RCC 7860 (cell line): ENCODE measurements around the gene NEK6.

Experiments used
- DNase-seq: peaks from one replicate; pipeline ENCODE4 v3.0.0-alpha.2; 2015; ENCODE audit warnings: low spot score
- FAIRE-seq: peaks from 2 replicates; lab custom pipeline; 2012; peaks lifted over from hg19 to GRCh38; lab: Jason Lieb, UNC

The NEK6 gene

DNA sequence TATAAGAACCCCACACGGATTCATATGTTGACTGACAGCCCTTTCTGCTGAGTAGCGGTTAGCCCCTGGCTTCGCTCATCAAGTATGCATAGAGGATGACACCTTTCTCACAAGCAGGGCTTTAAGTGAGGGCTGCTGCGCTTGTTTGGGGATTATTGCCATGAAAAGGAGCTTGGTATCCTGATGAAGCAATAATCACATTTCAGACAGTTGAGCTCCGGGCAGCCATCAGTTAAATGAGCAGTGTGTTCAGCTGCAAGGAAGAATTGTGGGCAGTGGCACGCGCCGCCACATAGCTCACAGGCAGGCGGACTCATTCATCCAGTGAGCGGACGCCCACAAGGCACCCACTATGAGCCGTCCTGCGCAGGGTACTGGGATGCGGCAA, 77.6 kb downstream of the NEK6 start:
- no peak for DNase-seq

GRCh38 chr9:124337562-124337961, 79.8 kb downstream of the NEK6 start:
- DNase-seq (no peak), FAIRE-seq (no peak)

More for the DNA sequence above, 77.6 kb downstream of the NEK6 start:
- FAIRE-seq, result no peak

DNA sequence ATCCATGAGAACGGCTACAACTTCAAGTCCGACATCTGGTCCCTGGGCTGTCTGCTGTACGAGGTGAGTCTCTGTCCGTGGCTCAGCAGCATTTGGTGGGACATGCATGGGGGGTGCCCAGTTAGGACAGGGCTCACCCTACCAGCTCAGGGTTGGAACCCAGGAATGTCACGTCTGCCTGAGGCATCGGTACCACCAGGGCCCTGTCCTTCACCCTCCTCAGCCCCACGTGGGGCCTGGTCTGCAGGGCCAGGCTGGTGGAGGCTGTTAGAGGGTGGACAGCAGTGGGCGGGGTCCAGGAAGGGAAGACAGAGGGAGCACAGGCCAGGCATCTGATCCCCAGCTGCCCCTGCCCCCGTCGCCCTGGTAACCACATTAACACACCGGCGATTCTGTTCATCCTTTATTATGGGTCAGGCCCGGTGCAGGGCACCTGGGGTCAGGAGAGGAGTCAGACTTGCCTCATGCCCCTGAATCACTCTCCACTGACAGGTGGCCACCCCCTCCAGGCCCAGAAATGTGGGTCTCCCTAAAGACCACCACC, 81.9 kb downstream of the NEK6 start:
- FAIRE-seq (no peak), DNase-seq (no peak)

DNA sequence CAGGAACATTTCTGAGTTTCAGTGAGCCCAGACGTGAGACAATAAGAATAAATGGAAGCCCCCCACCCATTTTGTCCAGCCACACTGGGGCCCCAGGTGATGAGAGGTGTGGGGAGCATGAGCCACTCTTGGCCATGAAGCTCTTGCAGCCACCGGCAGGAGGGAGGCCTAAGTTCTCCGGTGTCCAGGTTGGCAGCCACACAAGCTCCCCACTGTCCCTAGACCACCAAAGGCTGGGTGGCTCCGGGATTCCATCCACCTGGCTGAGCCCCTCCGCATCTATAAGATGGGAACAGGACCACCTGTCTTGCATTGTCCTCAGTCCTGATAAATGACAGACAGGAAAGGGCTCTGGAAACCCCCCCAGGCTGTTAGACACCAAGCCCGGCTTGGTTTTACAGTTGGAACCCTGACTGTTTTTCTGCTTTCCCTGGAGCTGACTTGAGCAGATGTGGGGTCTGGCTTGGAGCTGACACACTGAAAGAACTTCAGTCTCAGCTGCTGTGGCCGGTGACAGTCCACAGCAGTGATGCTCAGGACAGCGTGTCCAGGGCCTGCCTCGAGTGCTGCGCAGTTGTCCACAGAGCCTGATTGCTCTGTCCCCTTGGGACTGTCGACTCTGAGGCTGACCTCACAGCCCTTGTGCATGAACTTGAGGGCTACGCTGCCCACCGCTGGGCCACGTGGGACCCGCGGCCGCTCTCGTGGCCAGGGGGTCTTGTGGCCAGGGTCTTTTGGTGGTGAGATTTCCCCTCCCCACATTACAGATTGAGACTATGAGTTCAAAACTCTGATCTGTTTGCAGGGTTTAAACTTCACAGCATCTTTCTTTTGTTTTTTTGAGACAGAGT, 82.7 kb downstream of the NEK6 start:
- no peak for DNase-seq
- no peak for FAIRE-seq

GRCh38 chr9:124341455-124342170, 83.9 kb downstream of the NEK6 start:
- DNase-seq (no peak), FAIRE-seq (no peak)

GRCh38 chr9:124342402-124342775, 84.6 kb downstream of the NEK6 start:
- DNase-seq (no peak), FAIRE-seq (no peak)

DNA sequence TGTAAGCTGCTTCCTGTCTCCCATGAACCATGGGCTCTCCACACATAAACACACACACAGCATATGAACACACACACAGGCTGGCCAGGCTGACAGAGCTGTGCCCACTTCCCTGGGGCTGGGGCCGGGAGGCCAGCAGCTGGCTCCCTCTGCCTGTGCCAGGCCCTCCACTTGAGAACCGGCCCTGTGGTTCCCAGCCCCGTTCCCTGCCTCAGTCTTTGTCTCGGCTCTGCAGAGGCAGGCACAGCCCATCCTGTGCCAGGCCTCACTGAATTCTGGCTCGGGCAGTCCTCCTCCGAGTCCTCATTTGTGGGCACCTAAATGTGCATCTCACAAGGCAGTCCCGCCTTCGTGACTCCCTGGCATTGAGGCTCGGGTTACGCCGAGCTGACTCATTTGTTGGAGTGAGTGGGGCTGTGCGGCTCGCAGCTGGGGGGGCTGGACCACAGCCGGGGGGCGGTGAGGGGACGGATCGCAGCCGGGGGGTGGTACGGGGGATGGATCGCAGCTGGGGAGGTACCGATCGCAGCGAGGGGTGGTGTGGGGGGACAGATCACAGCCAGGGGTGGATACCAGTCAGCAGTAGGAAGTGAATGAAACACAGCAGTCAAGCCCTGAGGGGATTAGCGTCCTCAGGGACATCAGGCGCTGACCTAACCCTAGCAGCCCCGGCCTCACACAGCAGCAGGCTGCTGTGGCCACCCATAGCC, 85.2 kb downstream of the NEK6 start:
- DNase-seq (peak; percentile 42), FAIRE-seq (no peak)

- no peak for DNase-seq
- FAIRE-seq, result no peak
These were observed 86.0 kb downstream of the NEK6 start for GRCh38 chr9:124343533-124344290.

DNA sequence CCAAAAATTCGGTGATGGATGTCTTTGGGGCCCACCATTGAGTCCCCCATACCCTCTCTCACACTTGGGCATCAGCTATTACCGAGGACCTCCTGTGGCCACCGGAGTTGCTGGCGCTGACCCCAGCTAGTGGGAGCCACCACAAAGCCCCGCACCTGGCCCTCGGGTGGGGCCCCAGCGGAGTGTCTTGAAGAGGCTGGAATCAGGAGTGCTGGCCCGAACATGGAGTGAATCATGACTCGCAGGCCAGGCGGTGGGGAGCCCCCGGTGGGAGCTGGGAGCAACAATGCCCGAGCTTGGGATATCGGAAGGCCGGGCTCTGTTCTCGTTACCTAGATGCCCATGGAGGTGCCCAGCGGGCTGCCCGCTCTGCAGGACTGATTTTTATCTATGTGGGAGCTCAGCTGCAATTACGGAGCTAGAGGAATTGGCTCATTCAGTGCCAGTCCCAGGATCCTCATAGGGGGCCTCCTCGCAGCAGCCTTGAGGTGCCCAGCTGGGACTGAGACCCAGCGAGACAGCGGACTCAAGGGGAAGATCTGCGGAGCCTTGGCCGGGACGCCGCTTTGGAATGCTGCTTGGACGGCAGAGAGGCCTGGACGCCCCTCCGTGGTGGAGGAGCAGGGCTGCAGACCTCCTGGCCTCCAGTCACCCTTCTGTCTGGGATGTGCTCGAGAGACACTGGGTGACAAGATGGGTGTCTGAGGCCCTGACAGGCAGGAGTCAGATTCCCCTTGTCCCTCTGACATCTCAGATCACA, 86.7 kb downstream of the NEK6 start:
- FAIRE-seq (no peak), DNase-seq (no peak)

DNA sequence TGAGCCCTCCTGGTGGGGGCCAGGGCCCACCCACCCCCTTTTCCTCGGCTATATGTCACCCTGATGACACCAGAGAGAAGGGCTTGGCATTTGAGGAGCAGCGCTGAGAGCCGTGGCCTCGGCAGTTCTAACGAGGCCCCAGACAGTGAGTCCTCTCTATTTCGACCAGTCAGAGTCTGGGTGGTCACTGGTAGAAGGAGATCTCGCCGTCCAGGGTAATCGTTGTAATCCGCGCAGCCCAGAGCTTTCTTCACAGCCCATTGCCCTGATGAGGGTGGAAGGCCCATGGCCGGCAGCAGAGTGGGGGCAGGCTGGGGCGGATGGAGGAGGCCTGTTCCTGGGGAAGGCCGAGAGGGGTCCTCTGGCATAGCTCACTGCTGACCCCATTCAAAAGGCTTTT, 87.3 kb downstream of the NEK6 start:
- FAIRE-seq (no peak), DNase-seq (no peak)

DNA sequence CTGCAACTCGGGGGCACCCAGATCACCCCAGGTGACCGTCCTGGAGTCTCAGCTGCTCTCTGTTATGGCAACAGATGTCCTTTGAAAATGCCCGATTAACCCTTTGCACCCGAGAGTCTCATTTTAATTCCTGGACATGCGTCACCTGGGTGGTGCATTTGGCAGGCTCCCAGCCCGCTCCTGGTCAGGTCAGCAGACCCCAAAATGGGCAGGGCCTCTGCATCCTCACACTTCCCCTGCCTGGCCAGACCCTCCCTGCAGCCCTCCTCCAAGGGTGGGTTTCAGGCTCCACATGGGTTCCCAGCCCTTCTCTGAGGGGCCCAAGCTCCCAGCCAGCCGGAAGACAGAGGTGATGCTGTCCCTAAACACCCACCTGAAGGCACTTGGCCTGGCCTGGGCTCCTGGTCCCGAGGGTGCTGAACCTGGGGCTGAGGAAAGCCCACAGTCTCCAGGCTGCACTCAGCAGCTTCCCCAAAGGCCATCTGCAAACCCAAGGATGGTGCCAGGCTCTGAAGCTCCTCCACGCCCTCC, 88.1 kb downstream of the NEK6 start:
- no peak for FAIRE-seq

GRCh38 chr9:124346347-124347163, 88.8 kb downstream of the NEK6 start:
- DNase-seq (no peak), FAIRE-seq (no peak)

More for the DNA sequence above, 88.1 kb downstream of the NEK6 start:
- no peak for DNase-seq

- DNase-seq (no peak), FAIRE-seq (no peak)
These were observed 89.6 kb downstream of the NEK6 start for GRCh38 chr9:124347206-124347967.

DNA sequence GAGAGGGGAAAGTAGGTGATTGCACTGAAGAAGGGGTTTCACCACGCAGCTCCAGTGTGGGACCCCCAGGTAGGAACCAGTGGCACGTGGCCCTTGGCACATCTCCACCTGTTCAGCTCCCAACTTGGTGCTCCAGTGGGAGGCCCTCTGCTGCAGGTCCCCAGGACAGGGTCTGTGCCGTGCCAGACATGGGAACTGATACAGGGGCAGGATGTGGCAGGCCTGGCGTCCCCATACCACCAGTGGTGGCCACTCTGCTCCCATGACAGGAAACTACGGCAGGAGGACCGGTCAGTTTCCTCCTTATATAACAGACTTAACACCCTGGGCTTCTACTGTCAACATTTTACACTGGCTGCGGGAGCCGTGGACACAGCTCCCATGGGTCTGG, 90.2 kb downstream of the NEK6 start:
- FAIRE-seq, result no peak
- DNase-seq, result no peak

GRCh38 chr9:124348363-124348762, 90.6 kb downstream of the NEK6 start:
- DNase-seq, result no peak
- no peak for FAIRE-seq

GRCh38 chr9:124348831-124349230, 91.1 kb downstream of the NEK6 start:
- no peak for DNase-seq

GRCh38 chr9:124349267-124349666, 91.5 kb downstream of the NEK6 start:
- FAIRE-seq (no peak), DNase-seq (no peak)

More at GRCh38 chr9:124348831-124349230, 91.1 kb downstream of the NEK6 start:
- no peak for FAIRE-seq
